HepG2 (cell line): Measurements from ENCODE around the gene RPL38. TPM values are rescaled to one million over a fixed set of nuclear protein-coding genes. Genes with fewer than 3 reads are reported as not detected.

Source experiments
- ATF7 ChIP-seq, 2 experiments: fragments of 450-650 bp in 1 of 2; sonication (generic) in 1 of 2; formaldehyde crosslinking in 1 of 2; IDR thresholded peaks; 2 replicates each; pipeline versions ENCODE4 v1.4.0 to v1.6.1; 2016 to 2020; ENCODE audit warnings: antibody characterized with exemption in 1 of 2, mild to moderate bottlenecking in 1 of 2, missing genetic modification reagents in 1 of 2
- ATF7-NPFF ChIP-seq: sonication (generic); formaldehyde crosslinking; IDR thresholded peaks from 2 replicates; pipeline ENCODE4 v1.8.1; 2023; ENCODE audit warnings: mild to moderate bottlenecking, low read depth, missing genetic modification reagents, moderate library complexity
- CBFB ChIP-seq: sonication (generic); formaldehyde crosslinking; IDR thresholded peaks from 2 replicates; pipeline ENCODE4 v1.4.0; 2020; ENCODE audit warnings: missing genetic modification reagents
- CC2D1A ChIP-seq: sonication (generic); formaldehyde crosslinking; IDR thresholded peaks from 2 replicates; pipeline ENCODE4 v1.8.1; 2023; ENCODE audit warnings: mild to moderate bottlenecking, missing genetic modification reagents
- CEBPG ChIP-seq: IDR thresholded peaks from 2 replicates; pipeline ENCODE4 v1.6.1; 2016
- DNMT3B ChIP-seq: conservative IDR thresholded peaks from 2 replicates; pipeline ENCODE4 v1.6.1; 2016; ENCODE audit warnings: missing biosample characterization, control low read depth
- ESRRA ChIP-seq: sonication (generic); formaldehyde crosslinking; IDR thresholded peaks from 2 replicates; pipeline ENCODE4 v1.5.1; 2020; ENCODE audit warnings: mild to moderate bottlenecking, low read depth, missing genetic modification reagents
- GABPB1 ChIP-seq: IDR thresholded peaks from 2 replicates; pipeline ENCODE4 v1.6.1; 2016; ENCODE audit warnings: mild to moderate bottlenecking, missing genetic modification reagents, moderate library complexity, missing compliant biosample characterization
- GATAD1 ChIP-seq: IDR thresholded peaks from 2 replicates; pipeline ENCODE4 v1.6.1; 2016; ENCODE audit warnings: missing genetic modification reagents, missing compliant biosample characterization
- HCFC1 ChIP-seq: fragments of 150-350 bp; IDR thresholded peaks from 2 replicates; pipeline ENCODE4 v1.6.1; 2014; ENCODE audit warnings: low read depth, low read length
- HMG20A ChIP-seq: IDR thresholded peaks from 2 replicates; pipeline ENCODE4 v1.6.1; 2016; ENCODE audit warnings: borderline replicate concordance
- MAX ChIP-seq: IDR thresholded peaks from 2 replicates; pipeline ENCODE4 v1.6.1; 2012; ENCODE audit warnings: inconsistent platforms
- MEIS1 ChIP-seq: sonication (generic); formaldehyde crosslinking; IDR thresholded peaks from 2 replicates; pipeline ENCODE4 v1.9.0; 2021; ENCODE audit warnings: mild to moderate bottlenecking, missing genetic modification reagents, moderate library complexity, borderline replicate concordance
- NPAS2 ChIP-seq: sonication (generic); formaldehyde crosslinking; IDR thresholded peaks from 2 replicates; pipeline ENCODE4 v1.8.0; 2022; ENCODE audit warnings: mild to moderate bottlenecking, missing genetic modification reagents, borderline replicate concordance
- RNF2 ChIP-seq: fragments of 450-650 bp; conservative IDR thresholded peaks from 2 replicates; pipeline ENCODE4 v1.6.1; 2016; ENCODE audit warnings: low read depth
- SNRNP70 ChIP-seq: fragments of 200-400 bp; formaldehyde crosslinking; IDR thresholded peaks from 2 replicates; pipeline ENCODE4 v1.6.1; 2017; ENCODE audit warnings: mild to moderate bottlenecking, low read depth, low read length, moderate library complexity
- SRSF1 ChIP-seq: fragments of 200-400 bp; formaldehyde crosslinking; optimal IDR thresholded peaks from 2 replicates; pipeline ENCODE3; 2017; ENCODE audit warnings: mild to moderate bottlenecking, low read depth, low read length, moderate library complexity
- STAG1 ChIP-seq: sonication (generic); formaldehyde crosslinking; IDR thresholded peaks from 2 replicates; pipeline ENCODE4 v1.4.0; 2020; ENCODE audit warnings: missing genetic modification reagents
- TFE3 ChIP-seq: IDR thresholded peaks from 2 replicates; pipeline ENCODE4 v1.6.1; 2016
- TOE1 ChIP-seq: sonication (generic); formaldehyde crosslinking; IDR thresholded peaks from 2 replicates; pipeline ENCODE4 v1.4.0; 2020; ENCODE audit warnings: mild to moderate bottlenecking, missing genetic modification reagents
- ZFYVE20 ChIP-seq: sonication (generic); formaldehyde crosslinking; IDR thresholded peaks from 2 replicates; pipeline ENCODE4 v1.8.0; 2023; ENCODE audit warnings: low read depth, mild to moderate bottlenecking, moderate library complexity, missing genetic modification reagents, borderline replicate concordance
- ZIK1 ChIP-seq: sonication (generic); formaldehyde crosslinking; IDR thresholded peaks from 2 replicates; pipeline ENCODE4 v1.5.0; 2020; ENCODE audit warnings: mild to moderate bottlenecking, low read depth, missing genetic modification reagents, borderline replicate concordance
- ZKSCAN8 ChIP-seq: IDR thresholded peaks from 2 replicates; pipeline ENCODE4 v1.6.1; 2016; ENCODE audit warnings: borderline replicate concordance, missing genetic modification reagents, missing compliant biosample characterization
- ZMYM3 ChIP-seq: sonication (generic); formaldehyde crosslinking; IDR thresholded peaks from 2 replicates; pipeline ENCODE4 v1.5.1; 2020; ENCODE audit warnings: mild to moderate bottlenecking, missing genetic modification reagents
- ZNF121 ChIP-seq: sonication (generic); formaldehyde crosslinking; IDR thresholded peaks from 2 replicates; pipeline ENCODE4 v1.5.0; 2020; ENCODE audit warnings: mild to moderate bottlenecking, missing genetic modification reagents
- ZNF20 ChIP-seq: sonication (generic); formaldehyde crosslinking; IDR thresholded peaks from 2 replicates; pipeline ENCODE4 v1.4.0; 2020; ENCODE audit warnings: mild to moderate bottlenecking, moderate library complexity, missing genetic modification reagents
- ZNF44 ChIP-seq: sonication (generic); formaldehyde crosslinking; IDR thresholded peaks from 2 replicates; pipeline ENCODE4 v1.5.1; 2020; ENCODE audit warnings: mild to moderate bottlenecking, missing genetic modification reagents
- polyA plus RNA-seq, 8 experiments: library from polyadenylated mRNA; depleted of rRNA in 3 of 8; stranded (reverse) in 7 of 8; unstranded in 1 of 8; fragments of >200 nt; fragmentation: Illumina TruSeq in 4 of 8; extraction: Trizol in 4 of 8; gene quantifications; 2 replicates each; pipeline versions ENCODE4 v1.2.1 to v1.2.3, GENCODE V29; 2011 to 2016; ENCODE audit warnings: low read depth in 4 of 8, missing spikeins in 1 of 8, mixed read lengths in 1 of 8; ENCODE audit not compliant: insufficient read depth in 1 of 8
- total RNA-seq, 5 experiments: library from RNA; depleted of rRNA; stranded (reverse); fragments of >200 nt; fragmentation: Illumina TruSeq; extraction: Trizol; gene quantifications; 2 replicates each; pipeline ENCODE4 v1.2.3, GENCODE V29; 2016; ENCODE audit warnings: low read depth in 1 of 5
- TF ChIP-seq, protein P1 (sequence below): sonication (generic); formaldehyde crosslinking; IDR thresholded peaks from 2 replicates; pipeline ENCODE4 v1.4.0; 2020; ENCODE audit warnings: missing genetic modification reagents, mild to moderate bottlenecking, borderline replicate concordance

The RPL38 gene
- total and polyA plus RNA-seq, 2 of the 13 experiments (the other 11 are each of a cell fraction or from before 2014, with no cell fraction given), result 2,370 to 2,372 TPM

- no peak for TF ChIP-seq ZFYVE20
- no peak for TF ChIP-seq NPAS2 (CRISPR knock-in tag)
- TF ChIP-seq MEIS1 (CRISPR knock-in tag), result peak; percentile 80; the same call in 1 of the 2 replicates
- TF ChIP-seq GABPB1, result peak; percentile 97
- TF ChIP-seq HMG20A (CRISPR knock-in tag), result peak; percentile 57
- peak; percentile 95 for TF ChIP-seq GATAD1 (CRISPR knock-in tag)
- peak; percentile 76 for TF ChIP-seq TFE3 (CRISPR knock-in tag)
- no peak for TF ChIP-seq CC2D1A (CRISPR knock-in tag)
- no peak for TF ChIP-seq ATF7 (IDR thresholded peaks at IDR 0.05)
- no peak for TF ChIP-seq ATF7 (CRISPR knock-in tag; IDR thresholded peaks at IDR 0.05)
- TF ChIP-seq TOE1 (CRISPR knock-in tag), result peak; percentile 68; the same call in 1 of the 2 replicates
- TF ChIP-seq SRSF1, result peak; percentile 87
- TF ChIP-seq HCFC1, result peak; percentile 78
- TF ChIP-seq ESRRA (CRISPR knock-in tag), result peak; percentile 74
- TF ChIP-seq STAG1 (CRISPR knock-in tag), result peak; percentile 31; the same call in 1 of the 2 replicates
- TF ChIP-seq ZNF20 (CRISPR knock-in tag), result peak; percentile 92; the same call in 1 of the 2 replicates
- peak; percentile 56 for TF ChIP-seq CEBPG
- TF ChIP-seq ZKSCAN8, result peak; percentile 86
- peak; percentile 81; the same call in 1 of the 2 replicates for TF ChIP-seq ZMYM3
- TF ChIP-seq, protein P1, sequence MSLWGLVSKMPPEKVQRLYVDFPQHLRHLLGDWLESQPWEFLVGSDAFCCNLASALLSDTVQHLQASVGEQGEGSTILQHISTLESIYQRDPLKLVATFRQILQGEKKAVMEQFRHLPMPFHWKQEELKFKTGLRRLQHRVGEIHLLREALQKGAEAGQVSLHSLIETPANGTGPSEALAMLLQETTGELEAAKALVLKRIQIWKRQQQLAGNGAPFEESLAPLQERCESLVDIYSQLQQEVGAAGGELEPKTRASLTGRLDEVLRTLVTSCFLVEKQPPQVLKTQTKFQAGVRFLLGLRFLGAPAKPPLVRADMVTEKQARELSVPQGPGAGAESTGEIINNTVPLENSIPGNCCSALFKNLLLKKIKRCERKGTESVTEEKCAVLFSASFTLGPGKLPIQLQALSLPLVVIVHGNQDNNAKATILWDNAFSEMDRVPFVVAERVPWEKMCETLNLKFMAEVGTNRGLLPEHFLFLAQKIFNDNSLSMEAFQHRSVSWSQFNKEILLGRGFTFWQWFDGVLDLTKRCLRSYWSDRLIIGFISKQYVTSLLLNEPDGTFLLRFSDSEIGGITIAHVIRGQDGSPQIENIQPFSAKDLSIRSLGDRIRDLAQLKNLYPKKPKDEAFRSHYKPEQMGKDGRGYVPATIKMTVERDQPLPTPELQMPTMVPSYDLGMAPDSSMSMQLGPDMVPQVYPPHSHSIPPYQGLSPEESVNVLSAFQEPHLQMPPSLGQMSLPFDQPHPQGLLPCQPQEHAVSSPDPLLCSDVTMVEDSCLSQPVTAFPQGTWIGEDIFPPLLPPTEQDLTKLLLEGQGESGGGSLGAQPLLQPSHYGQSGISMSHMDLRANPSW (CRISPR knock-in tag), result 0 out of 2 replicates have a peak, but pooled peaks have one; percentile 67
- no peak for TF ChIP-seq DNMT3B
- no peak for TF ChIP-seq ZIK1 (CRISPR knock-in tag)
- TF ChIP-seq CBFB, result peak; percentile 89
- no peak; the same call in 1 of the 2 replicates for TF ChIP-seq ZNF121 (CRISPR knock-in tag)
- peak; percentile 86 for TF ChIP-seq RNF2
- TF ChIP-seq ATF7-NPFF (CRISPR knock-in tag), result peak; percentile 88
- TF ChIP-seq MAX, result peak; percentile 94
- no peak for TF ChIP-seq SNRNP70
- TF ChIP-seq ZNF44 (CRISPR knock-in tag), result peak; percentile 97; the same call in 1 of the 2 replicates
Measured at GRCh38 chr17:74203439-74204240, at the start of gene RPL38 (continued).
